ENCODE data around the gene RBM12. TPM values are rescaled to one million over a fixed set of nuclear protein-coding genes. Genes with fewer than 3 reads are reported as not detected.

The RBM12 gene
- total and polyA plus RNA-seq, 9 donors = 20.4 to 130 (median 100) TPM

- peak overlapping the region; percentile 86 for H3K4me3 ChIP-seq
- H3K36me3 ChIP-seq = no peaks in the 10 kb centered on the region
- H3K27ac ChIP-seq = no peak overlapping the region
- TF ChIP-seq CTCF (IDR thresholded peaks at IDR 0.05) = no peak
- TF ChIP-seq EP300 (IDR thresholded peaks at IDR 0.05) = no peak
- TF ChIP-seq POLR2A (IDR thresholded peaks at IDR 0.05) = no peak
- H3K27me3 ChIP-seq = no peaks in the 10 kb centered on the region
- H3K4me1 ChIP-seq (ENCODE audit: insufficient read depth) = peaks cover 9% of the 10 kb centered on the region
- 24 to 26% (median 25%) methylated on average over 2 of the region's 2 CpGs for WGBS, 3 donors
- DNase-seq = no peak
- intact Hi-C loops (cut with DNase I) = loop anchor here in 1 of 4 donors (5.0 kb wide), 1 partner anchor 45 kb away; the partner anchor contains the start of gene SPAG4
- H3K9me3 ChIP-seq = no peaks in the 10 kb centered on the region
These were observed 2.1 kb downstream of the RBM12 start for GRCh38 chr20:35662551-35662950.

GRCh38 chr20:35661908-35662307, 2.8 kb downstream of the RBM12 start:
- H3K4me1 ChIP-seq (ENCODE audit: insufficient read depth) = peaks cover 9% of the 10 kb centered on the region
- no peak overlapping the region for H3K27ac ChIP-seq
- DNase-seq = no peak
- intact Hi-C loops (cut with DNase I) = loop anchor here in 1 of 4 donors (5.0 kb wide), 1 partner anchor 45 kb away; the partner anchor contains the start of gene SPAG4
- H3K36me3 ChIP-seq = no peaks in the 10 kb centered on the region
- H3K27me3 ChIP-seq = no peaks in the 10 kb centered on the region
- peak overlapping the region; percentile 10 for H3K4me3 ChIP-seq
- no peak for TF ChIP-seq CTCF (IDR thresholded peaks at IDR 0.05)
- no peak for TF ChIP-seq EP300 (IDR thresholded peaks at IDR 0.05)
- no peak for TF ChIP-seq POLR2A (IDR thresholded peaks at IDR 0.05)
- H3K9me3 ChIP-seq = no peaks in the 10 kb centered on the region
- 29 to 33% (median 31%) methylated on average over 3 of the region's 3 CpGs for WGBS, 3 donors

GRCh38 chr20:35661053-35661452, 3.6 kb downstream of the RBM12 start:
- Histone ChIP-seq H3K27me3 (no peaks in the 10 kb centered on the region), H3K36me3 (no peaks in the 10 kb centered on the region), H3K4me3 (no peak overlapping the region), H3K27ac (no peak overlapping the region), H3K9me3 (no peaks in the 10 kb centered on the region), H3K4me1 (ENCODE audit: insufficient read depth) (peaks cover 13% of the 10 kb centered on the region)
- TF ChIP-seq POLR2A (IDR thresholded peaks at IDR 0.05) (no peak), EP300 (IDR thresholded peaks at IDR 0.05) (no peak)
- intact Hi-C loops (cut with DNase I) = loop anchor here in 1 of 4 donors (5.0 kb wide), 1 partner anchor 44 kb away; the partner anchor contains the start of gene SPAG4
- DNase-seq = no peak
- 85 to 90% (median 88%) methylated on average over 2 of the region's 2 CpGs for WGBS, 3 donors

- intact Hi-C loops (cut with DNase I) = loop anchor here in 1 of 4 donors (5.0 kb wide), 1 partner anchor 43 kb away; the partner anchor contains the start of gene SPAG4
- no peak for TF ChIP-seq CTCF (IDR thresholded peaks at IDR 0.05)
- TF ChIP-seq POLR2A (IDR thresholded peaks at IDR 0.05) = no peak
- no peak for TF ChIP-seq EP300 (IDR thresholded peaks at IDR 0.05)
- Histone ChIP-seq H3K27me3 (no peaks in the 10 kb centered on the region), H3K27ac (no peak overlapping the region), H3K36me3 (no peaks in the 10 kb centered on the region), H3K4me3 (no peak overlapping the region), H3K9me3 (no peaks in the 10 kb centered on the region), H3K4me1 (ENCODE audit: insufficient read depth) (peaks cover 13% of the 10 kb centered on the region)
- WGBS, 3 donors = 86 to 94% (median 92%) methylated on average over 10 of the region's 10 CpGs
- no peak for DNase-seq
These were observed 4.4 kb downstream of the RBM12 start for GRCh38 chr20:35660122-35660937.

- H3K4me1 ChIP-seq (ENCODE audit: insufficient read depth) = peaks cover 12% of the 10 kb centered on the region
- no peaks in the 10 kb centered on the region for H3K27me3 ChIP-seq
- no peak for DNase-seq
- no peaks in the 10 kb centered on the region for H3K9me3 ChIP-seq
- no peaks in the 10 kb centered on the region for H3K36me3 ChIP-seq
- H3K27ac ChIP-seq = no peak overlapping the region
- intact Hi-C loops (cut with DNase I) = no loop called here
- WGBS, 3 donors = 25 to 37% (median 33%) methylated on average over 1 of the region's 1 CpG
- no peak for TF ChIP-seq POLR2A (IDR thresholded peaks at IDR 0.05)
- TF ChIP-seq CTCF (IDR thresholded peaks at IDR 0.05) = no peak
- no peak for TF ChIP-seq EP300 (IDR thresholded peaks at IDR 0.05)
- H3K4me3 ChIP-seq = no peak overlapping the region
These were observed 7.4 kb downstream of the RBM12 start for GRCh38 chr20:35657271-35657670.
